Spleen (tissue), 7 donors: ENCODE results near the gene TTC23.

ENCODE experiments used
- CTCF ChIP-seq, 11 experiments: fragments of 200-600 bp in 7 of 11; fragments of 450-650 bp in 4 of 11; sonication (generic) in 4 of 11; IDR thresholded peaks in 8 of 11; conservative IDR thresholded peaks in 3 of 11; 1 replicate in 7 of 11; 2 replicates in 4 of 11; pipeline versions ENCODE4 v1.4.0 to v1.8.0; 2016 to 2021; ENCODE audit warnings: antibody characterized with exemption in 11 of 11, inconsistent platforms in 4 of 11, mild to moderate bottlenecking in 1 of 11
- POLR2AphosphoS5 ChIP-seq, 3 donors: sonication (generic); formaldehyde crosslinking; IDR thresholded peaks; one replicate each; pipeline ENCODE4 v1.5.1; 2017; ENCODE audit warnings: antibody characterized with exemption in 3 of 3
- donor health status: DM: no; HTN: no; CAD: no; lungs with moderate emphysema.
- donor health status: DM: no; HTN: no; CAD: no.
- donor health status: DM: no; HTN: no; CAD: no.

GRCh38 chr15:99137111-99137546 is 112.3 kb downstream of the TTC23 start:
- TF ChIP-seq CTCF (IDR thresholded peaks at IDR 0.05 in 8 of 11, conservative IDR thresholded peaks at IDR 0.05 in 3 of 11) (no peak), POLR2AphosphoS5 (IDR thresholded peaks at IDR 0.05) (no peak)
